ENCODE results near the gene DYSF.

The DYSF gene

GRCh38 chr2:71578767-71579342 lies 125.5 kb downstream of the DYSF start:
- DNase-seq: no peak

DNA sequence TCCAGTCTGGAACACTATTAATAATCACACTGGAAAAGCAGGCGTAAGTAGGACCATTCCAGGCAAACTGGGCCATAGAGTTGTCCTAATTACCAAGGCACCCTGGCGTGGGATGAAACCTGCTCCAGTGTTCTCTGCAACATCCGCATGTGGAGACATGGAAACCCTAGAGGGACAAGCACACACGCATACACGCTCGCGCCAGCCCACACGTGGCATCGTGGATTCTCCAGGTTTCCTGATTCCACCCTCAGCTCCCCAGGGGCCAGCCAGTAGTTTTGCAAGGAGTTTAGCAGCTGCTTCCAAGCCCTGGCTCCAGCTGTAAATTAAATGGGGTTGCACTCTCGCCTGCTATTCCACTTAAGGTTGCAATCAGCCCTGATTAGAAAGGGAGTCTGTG lies 127.7 kb downstream of the DYSF start:
- DNase-seq: no peak

- DNase-seq: no peak
These were observed 130.5 kb downstream of the DYSF start for GRCh38 chr2:71583876-71584275.

DNA sequence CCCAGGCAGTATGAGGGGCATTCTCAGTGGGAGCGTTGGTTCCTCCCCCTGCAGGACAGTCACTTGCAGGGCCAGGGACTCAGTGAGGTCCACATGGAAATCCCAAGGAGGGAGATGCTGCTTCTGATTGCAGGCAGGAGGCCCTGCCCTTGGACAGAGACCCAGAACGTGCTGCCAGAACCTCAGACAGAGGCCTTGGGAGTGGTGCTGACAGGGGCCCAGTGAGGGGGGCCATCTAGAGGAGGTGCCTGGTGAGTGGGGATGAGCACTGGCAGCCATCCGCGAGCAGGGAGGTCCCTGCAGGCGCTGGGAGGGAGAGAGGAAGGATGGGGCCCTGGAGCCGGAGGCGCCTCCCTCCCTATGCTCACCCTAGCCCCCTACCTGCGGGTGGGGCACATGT lies 133.1 kb downstream of the DYSF start:
- DNase-seq: no peak

DNA sequence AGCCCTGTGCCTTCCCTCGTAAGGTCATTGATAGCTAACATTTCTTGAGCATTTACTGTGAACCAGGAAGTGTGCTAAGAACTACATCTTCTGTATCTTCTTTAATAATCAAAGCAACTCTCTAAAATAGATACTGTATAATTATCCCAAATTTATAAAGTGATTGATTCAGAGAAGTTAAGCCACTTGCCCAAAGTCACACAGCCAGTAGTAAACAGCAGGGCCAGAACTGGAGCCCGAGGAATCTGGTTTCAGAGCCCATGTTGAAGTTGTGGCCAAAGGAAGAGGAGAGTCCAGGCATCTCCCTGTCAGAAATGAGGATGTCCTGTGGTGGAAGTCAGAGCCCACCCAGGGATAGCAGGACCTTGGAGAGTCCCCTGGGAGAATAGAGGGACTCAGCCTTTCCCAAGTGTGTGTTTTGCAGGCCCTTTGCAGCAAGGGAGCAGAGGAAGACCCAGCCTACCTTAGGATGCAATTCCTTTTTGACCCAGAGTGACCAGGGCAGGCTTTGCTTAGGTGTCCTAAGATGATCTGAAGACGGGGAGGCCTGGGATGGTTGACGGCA lies 134.2 kb downstream of the DYSF start:
- no peak for DNase-seq

DNA sequence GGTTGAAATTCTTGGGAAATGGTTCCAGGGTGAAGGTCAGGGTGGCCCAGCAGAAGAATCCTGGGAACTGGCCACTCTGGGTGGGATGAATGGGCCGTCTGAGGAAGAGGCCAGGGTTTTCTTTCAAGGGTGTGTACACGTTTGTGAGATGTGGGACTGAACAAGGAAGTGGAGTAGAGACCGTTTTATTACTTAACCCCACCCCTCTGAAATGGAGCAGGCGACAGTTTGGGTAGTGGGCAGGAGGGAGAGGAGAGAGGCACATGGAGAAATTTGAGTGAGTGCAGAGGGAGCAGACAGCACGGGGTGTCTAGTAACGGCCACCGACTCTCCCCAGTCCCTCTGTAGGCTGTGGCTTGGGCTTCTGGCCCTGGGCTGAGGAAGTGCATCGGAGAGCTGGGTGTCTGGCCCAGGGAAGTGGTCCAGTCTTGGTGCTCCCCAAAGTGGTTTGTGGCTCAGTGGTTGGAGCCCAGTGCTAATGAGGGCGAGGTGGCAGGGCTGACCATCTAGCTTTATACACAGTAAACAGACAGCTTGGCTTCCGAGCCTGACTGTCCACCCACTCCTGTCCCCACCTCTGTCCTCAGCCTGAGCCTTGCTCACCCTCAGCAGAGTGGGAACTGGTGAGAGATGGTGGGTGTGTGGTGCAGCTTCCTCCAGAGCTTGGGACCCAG lies 135.3 kb downstream of the DYSF start:
- DNase-seq: no peak

GRCh38 chr2:71589763-71590162 lies 136.4 kb downstream of the DYSF start:
- DNase-seq: no peak

- no peak for DNase-seq
These were observed 137.7 kb downstream of the DYSF start for GRCh38 chr2:71591044-71591443.

- no peak for DNase-seq
These were observed 138.9 kb downstream of the DYSF start for GRCh38 chr2:71592181-71592711.

DNA sequence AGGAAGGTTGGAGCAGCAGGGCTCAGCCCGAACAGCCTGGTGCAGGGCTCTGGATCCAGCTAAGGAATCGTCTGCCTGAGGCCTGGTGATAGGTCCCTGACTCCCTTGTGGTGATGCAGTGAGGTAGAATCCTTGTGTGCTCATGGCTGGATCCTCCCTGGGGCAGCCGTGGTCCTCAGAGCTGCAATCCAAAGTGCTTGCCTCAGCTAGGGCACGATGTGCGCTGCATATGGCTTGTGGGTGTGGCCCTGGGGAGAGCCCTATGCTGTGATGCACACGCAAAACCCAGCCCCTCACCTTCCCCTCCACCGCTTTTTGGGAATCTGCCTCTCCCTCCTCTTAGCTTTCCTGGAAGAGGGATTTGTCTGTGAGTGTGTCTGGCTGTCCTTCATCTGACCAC lies 142.2 kb downstream of the DYSF start:
- DNase-seq: no peak

DNA sequence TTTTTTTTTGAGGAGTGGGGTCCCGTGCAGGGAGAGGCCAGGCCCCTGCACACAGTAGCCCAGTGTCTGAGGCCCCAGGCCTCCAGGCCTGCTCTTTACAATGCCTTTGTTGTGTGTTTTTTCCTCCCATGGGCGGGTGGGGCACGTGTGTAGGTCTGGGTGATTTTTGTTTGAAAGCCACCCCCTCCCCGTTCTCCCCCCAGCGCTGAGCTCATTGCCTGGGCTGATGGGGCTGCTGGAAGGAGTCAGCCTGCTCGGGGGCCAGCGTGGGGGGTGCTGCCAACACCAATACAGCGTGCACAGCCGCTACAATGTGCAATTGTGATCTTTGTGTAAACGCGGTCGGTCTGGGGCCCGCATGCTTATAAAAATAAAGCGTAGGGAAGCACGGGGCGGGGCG lies 142.7 kb downstream of the DYSF start:
- no peak for DNase-seq

GRCh38 chr2:71597756-71598155 lies 144.4 kb downstream of the DYSF start:
- no peak for DNase-seq

DNA sequence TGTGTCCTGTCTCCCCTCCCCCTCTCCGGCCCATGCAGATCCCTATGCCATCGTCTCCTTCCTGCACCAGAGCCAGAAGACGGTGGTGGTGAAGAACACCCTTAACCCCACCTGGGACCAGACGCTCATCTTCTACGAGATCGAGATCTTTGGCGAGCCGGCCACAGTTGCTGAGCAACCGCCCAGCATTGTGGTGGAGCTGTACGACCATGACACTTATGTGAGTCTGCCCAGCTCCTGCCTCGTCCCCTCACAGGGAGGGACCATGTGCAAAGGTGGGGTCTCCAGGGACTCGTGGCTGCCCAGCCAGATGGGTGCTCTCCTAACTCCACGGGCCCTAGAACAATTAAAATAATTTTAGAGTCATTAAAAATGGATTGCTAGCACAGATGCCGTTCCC lies 145.2 kb downstream of the DYSF start:
- DNase-seq: no peak

GRCh38 chr2:71599038-71599437 lies 145.7 kb downstream of the DYSF start:
- DNase-seq: no peak

DNA sequence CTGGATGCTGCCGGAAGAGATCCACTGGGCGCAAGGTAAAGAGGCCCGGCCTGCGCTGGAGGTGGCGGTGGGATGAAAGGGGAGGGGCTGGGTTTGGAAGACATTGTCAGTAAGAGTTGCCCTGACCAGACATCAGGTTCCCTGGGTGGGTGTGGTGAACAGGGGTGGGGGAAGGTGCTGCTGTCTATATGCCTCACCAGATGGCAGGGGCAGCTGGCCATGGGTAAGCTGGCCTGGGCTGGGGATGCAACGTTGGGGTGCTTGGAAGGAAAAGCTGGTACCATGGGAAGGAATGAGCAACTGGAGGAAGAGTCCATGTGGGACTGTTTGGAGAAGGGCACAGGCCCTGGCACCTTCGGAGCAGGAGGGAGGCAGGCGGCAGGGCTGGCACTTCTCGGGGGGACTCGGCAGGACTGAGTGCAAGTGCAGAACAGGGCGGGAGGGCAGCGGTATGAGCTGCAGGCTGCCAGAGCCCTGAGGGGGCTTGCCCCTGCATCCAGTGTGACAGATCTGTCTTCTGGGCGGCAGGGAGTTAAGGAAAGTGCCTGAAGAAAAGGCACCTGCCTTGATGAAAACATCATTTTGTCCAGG lies 146.4 kb downstream of the DYSF start:
- no peak for DNase-seq

DNA sequence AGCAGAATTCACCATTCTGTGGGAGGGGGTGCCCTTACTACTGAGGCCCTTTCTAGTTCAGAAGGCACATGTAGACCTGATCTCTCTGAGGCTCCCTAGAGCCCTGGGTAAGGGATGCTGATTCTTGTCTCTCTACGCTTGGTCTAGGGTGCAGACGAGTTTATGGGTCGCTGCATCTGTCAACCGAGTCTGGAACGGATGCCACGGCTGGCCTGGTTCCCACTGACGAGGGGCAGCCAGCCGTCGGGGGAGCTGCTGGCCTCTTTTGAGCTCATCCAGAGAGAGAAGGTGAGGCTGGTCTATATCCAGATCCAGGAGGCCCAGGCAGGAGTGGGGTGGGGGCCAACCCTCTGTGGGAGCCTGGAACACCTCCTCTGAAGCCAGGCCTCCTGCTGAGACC lies 147.2 kb downstream of the DYSF start:
- no peak for DNase-seq

DNA sequence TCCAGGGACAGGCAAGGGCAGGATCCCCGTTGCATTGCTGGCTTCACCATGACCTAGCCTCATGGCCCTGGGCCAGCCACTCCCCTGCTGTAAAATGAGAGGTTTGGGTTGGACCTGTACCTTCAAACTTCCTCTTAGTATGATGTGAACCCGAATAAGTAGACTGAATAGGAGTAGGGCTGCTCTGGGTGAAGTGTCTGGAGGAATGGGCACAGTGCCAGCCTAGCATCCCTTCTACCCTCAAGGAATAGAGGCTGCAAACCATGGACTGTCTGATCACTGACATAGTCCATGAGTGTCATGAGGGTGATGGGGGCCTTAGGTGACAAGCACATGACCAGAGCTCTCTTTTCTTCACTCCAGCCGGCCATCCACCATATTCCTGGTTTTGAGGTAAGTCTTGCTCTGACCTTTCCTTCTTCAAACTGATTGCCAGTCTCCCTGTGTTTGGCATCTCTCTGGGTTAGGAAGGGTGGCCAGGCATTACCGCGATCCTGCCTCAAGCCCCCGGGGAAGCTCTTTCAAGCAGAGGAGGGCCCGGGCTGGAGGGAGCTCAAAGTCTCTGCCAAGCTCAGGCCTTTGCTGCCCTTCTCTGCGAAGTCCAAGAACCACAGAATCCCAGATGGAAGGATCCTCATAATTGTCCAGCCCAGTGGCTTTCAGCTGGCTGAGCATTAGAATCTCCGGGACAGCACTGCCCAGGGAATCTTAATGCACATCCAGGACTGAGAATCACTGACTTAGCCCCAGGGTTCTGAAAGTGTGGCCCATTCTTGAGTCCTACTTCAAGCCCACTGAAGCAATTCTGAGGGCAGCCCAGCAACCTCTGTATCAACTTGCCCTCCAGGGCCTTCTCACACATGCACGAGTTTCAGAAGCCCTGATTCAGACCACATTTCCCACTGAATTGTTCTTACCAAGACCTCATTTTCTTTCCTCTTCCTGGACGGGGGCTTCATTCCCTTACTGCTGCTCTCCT lies 148.1 kb downstream of the DYSF start:
- DNase-seq: no peak

DNA sequence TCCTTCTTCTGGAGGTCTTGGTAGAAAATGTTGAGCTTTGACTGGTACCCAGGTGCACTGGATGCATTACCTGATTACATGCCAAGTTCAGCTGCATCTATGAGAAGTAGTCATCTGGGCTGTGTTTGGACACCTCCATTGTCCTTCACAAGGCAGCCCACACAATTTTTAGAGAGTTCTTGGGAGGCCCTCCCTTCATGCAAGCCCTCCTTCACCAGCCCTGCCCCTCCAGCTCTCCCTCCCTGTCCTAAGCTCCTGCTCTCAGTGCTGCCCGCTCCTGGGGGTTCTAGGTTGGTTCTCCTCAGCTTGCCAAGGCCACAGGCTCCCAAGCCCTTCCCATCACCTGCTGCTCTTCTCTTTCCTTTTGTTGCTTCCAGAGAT lies 148.7 kb downstream of the DYSF start:
- DNase-seq: no peak

GRCh38 chr2:71602581-71602980 lies 149.2 kb downstream of the DYSF start:
- no peak for DNase-seq

DNA sequence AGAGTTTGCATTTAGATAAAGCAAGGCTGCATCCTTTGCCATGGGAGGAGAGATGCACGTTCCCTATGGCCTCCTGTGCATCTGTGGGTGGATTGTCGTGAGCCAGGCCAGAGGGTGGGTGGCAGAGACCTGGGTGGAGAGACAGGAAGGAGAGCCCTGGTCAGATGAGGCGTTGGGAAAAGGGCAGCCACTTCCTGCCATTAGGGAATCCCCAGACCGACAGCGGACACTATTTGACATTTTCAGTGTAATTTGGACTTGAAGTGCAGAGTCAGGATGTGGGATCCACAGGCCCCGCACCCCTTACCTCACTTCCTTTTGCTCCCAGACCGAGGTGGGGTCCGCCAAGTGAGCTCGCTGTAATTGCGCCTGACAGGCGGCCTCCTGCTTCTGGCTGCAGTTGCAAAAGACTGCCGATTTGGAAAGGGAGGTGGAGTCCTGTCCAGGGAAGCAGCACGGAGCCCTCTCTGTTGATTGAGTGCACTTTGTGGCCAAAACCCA lies 150.0 kb downstream of the DYSF start:
- DNase-seq: no peak

DNA sequence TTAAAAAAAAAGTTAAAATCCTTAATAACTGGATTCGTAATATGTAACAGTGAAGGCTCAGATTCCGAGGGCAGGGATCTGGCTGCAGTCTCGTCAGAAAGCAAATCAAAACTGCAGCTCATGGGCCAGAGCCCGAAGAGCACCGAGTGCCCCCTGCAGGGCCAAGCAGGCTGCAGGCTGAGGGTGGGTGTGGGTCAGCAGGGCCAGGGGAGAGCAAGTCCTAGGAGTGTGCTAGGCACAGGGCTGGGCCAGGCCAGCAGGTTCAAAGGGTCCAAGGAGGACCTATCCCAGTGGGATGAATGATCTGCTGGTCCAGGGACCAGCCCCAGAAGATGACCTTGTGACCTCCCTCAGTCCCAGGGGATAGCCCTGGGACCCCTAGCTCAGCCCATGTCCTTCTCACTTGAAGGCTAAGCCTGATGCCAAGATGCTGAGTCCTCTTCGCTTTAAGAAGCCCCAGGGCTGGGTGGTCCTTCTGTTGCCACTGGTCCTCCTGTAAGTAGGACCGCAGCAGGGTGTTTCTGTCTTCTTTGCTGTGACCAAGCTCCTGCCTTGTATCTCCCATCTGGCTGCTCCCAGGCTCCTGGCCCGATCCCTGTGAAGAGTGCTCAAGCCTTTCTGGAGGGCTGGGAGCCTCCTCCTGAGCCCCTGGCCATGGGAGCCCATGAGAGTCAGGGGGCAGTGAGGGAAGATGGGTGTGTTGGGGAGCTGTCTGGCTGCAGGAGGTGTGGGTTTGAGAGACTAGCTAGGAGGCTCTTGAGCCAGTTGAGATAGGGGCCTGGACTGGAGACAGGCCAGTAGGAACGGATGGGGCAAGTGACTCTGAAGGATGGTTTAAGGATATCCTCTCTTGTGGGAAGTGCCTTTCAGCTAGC lies 150.7 kb downstream of the DYSF start:
- no peak for DNase-seq

GRCh38 chr2:71604726-71605120 lies 151.4 kb downstream of the DYSF start:
- DNase-seq: no peak

Measured in NCI-H2171 (cell line).